NOMO-1 treated with dmso at 0.1 percent for 144 hours (cell line): Measurements from ENCODE around the gene GCM1.

Source experiments
- DNase-seq: peaks from one replicate; lab custom pipeline; 2025; ENCODE audit not compliant: unreplicated experiment; lab: John Stamatoyannopoulos, UW

The GCM1 gene

DNA sequence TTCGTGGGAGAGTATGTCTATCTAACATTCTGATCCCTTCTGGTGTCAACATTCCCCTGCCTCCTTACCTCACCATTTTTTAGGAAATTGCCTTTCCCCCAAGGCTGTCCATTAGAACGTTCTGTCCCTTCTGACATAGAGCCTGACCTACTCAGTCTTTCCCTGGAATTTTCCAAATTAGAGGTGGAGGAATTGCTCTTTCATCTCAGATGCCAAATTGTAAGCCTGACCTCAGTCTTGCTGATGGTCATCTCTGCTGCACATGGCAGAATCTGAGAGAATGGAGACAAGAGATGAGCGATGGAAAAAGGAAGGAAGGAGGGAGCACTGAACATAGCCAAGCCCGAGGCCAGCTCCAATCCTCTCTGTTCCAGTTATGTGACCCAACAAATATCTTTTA is 5.4 kb upstream of the GCM1 start:
- no peak for DNase-seq

GRCh38 chr6:53152576-53152975 is 3.9 kb upstream of the GCM1 start:
- no peak for DNase-seq

DNA sequence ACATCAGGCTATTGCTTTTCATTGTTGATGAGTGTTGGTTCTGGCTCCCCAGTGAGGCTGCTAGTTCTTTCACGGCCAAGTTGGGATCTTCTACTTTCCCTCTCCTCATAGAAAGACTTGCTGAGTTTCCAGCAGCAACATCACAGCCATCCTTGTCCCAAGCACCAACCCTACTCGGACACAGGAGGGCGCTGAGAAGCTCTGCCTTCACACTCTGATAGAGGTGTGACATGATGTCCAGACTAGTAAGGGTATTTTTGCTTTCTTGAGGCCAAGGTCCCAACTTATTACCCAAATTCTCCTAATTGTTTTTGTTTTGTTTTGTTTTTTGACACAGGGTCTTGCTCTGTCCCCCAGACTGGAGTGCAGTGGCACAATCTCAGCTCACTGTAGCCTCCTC is 3.0 kb upstream of the GCM1 start:
- no peak for DNase-seq

DNA sequence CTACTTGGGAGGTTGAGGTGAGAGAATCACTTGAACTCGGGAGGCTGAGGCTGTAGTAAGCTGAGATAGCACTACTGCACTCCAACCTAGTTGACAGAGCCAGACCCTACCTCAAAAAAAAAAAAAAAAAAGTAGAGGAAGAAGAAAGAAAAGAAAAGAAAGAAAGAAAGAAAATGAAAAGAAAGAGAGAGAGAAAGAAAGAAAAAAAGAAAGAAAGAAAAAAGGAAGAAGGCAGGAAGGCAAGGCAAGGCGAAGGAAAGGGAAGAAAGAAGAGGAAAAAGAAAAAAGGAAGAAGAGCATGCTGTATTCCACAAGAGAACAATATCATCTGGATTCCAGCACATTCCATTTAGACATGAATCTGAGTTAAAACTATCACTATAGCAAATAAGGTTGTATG is 3.8 kb downstream of the GCM1 start:
- no peak for DNase-seq

- no peak for DNase-seq
These were observed 4.9 kb downstream of the GCM1 start for GRCh38 chr6:53143710-53144109.

DNA sequence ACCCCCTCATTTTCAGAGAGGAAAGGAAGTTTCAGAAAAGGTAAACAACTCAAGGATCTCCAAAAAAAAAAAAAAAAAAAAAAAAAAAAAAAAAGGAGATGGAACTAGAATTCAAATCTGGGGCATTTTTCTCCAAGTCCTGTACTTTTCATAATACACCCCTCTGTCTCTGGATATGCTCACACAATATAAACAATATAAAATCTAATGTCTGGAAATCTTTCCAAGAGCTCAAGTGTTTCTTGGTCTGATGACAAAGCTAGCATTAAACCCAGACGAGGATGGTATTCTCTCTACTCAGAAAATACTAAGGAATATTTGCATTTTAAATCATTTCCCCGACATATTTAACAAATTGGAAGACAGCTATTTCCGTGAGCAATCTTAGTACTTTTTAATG is 5.8 kb downstream of the GCM1 start:
- DNase-seq, result no peak

- DNase-seq, result peak; percentile 14
These were observed 8.7 kb downstream of the GCM1 start for GRCh38 chr6:53139841-53140413.

GRCh38 chr6:53136000-53136609 is 12.5 kb downstream of the GCM1 start:
- no peak for DNase-seq

- no peak for DNase-seq
These were observed 13.9 kb downstream of the GCM1 start for GRCh38 chr6:53134601-53135235.

DNA sequence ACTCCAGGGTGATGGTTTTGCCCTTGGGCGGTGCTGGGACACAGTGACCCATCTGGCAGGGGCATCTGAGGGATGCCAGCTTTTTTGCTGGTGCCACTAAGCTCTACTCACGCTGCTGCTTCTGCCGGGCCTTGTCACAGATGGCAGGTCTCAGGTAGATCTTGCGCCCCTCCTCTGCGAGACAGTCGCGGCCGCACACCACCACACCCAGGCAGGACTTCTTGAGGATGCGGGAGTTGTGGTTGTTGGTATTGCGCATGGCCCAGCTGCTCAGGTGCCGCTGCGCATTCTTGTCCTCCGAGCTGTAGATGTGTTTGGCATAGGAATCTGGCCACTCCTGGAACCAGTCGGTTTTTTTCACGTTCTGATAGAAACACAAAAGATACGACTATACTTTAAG is 14.7 kb downstream of the GCM1 start:
- no peak for DNase-seq

GRCh38 chr6:53130569-53131290 is 17.9 kb downstream of the GCM1 start:
- DNase-seq, result no peak

GRCh38 chr6:53128842-53129241 is 19.8 kb downstream of the GCM1 start:
- no peak for DNase-seq

GRCh38 chr6:53125276-53125675 is 23.4 kb downstream of the GCM1 start:
- no peak for DNase-seq

DNA sequence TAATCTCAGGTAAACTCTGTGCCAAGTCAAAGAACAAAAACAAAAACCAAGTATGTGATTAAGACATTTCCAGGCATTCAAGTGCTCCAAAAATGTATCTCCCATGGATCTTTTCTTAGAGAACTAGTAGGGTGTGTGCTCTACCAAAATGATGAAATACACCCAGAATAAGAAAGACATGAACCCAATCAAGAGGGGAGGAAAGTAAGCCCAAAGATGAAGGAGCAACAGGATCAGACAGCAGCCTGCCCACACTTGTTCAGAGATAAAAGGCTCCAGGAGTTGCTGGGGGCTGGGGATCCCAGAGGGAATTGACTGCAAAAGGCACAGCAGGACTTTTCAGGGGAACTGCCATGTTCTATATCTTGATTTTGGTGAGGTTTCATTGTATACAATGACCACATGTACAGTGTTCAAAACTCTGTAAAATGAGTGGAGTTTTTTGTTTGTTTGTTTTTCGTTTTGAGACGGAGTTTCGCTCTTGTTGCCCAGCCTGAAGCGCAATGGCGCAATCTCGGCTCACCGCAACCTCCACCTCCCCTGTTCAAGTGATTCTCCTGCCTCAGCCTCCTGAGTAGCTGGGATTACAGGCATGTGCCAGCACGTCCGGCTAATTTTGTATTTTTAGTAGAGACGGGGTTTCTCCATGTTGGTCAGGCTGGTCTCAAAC is 24.4 kb downstream of the GCM1 start:
- no peak for DNase-seq

DNA sequence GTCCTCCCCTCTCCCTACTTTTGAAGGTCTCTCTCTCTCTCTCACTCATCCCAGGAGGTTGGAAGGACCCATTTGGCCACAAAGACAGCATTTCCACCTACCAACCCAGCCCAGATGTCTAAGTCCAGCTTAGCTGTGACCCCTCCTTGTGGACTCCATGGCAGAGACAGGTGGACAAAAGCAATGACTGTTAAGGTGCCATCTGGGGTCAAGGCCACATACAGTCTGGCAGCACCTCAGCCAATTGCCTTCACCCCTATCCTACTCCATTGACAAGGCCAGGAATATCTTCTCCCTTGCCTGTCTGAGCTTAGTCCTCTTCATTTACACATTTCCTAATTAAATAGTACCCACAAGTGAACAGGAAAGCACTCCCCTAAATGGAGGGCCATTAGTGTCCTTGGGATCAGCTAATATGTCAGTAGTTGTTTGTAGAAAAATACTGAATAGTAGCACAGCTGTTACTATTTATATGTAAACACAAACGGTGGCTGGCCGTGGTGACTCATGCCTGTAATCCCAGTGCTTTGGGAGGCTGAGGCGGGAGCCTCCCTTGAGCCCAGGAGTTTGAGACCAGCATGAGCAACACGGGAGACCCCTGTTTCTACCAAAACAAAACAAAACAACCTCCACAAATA is 28.8 kb downstream of the GCM1 start:
- DNase-seq, result no peak

DNA sequence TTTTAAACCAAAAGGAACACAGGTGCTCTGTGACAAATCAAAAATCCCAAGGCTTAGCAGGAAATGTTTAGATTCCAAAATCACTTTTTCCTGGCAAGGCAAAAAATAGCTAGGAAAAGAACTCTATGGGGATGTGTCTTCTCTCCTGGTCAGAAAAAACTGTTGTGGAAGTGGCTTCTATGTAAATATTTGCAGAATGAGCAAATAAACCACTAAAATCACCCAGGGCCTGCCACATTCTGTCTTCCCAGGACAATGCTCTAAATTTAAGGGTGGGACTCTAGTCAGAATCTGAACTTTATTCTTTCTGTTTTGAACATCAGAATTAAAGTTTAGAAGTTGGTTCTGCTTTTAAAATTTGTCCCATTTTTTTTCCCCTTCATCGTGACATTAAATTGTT is 29.3 kb downstream of the GCM1 start:
- no peak for DNase-seq

GRCh38 chr6:53115741-53116140 is 32.9 kb downstream of the GCM1 start:
- no peak for DNase-seq

DNA sequence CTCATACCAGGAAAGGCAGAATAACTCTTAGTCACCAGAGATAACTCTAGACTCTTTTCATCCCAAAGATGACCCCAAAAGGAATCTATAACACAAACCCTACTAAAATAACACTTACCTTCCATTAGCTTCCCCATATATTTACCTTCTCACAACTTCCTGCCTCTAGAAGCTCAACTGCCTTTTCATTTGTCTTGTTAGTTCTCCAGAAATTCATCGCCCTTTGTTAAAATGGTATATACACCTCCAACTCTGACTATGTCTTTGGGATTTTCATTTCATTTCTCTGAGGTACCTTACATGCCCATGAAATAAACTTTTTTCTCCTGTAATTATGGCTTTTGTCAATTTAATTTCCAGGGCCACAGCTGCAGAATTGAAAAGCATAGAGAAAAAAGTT is 33.5 kb downstream of the GCM1 start:
- DNase-seq, result no peak

DNA sequence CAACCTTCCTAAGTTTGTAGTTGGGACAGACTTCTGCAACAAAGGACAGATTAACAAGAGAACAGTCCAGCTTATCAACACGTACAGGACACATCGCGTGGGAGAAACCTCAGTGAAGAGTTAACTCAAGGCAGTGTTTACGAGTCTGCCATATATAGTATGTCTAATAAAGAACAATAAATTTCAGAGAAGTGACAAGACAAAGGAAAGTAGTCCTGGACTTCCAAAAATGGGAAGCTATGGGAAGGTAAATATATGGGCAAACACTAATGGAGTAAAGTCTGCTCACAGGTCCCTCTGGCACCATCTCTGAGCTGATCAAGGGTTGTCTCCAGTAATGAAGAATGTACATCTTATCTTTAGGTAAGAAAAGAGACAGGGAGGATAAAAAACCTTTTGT is 34.9 kb downstream of the GCM1 start:
- DNase-seq, result no peak

- no peak for DNase-seq
These were observed 35.8 kb downstream of the GCM1 start for GRCh38 chr6:53112871-53113270.

GRCh38 chr6:53112404-53112803 is 36.2 kb downstream of the GCM1 start:
- no peak for DNase-seq
